Activated T-helper 1 cell treated with anti-CD3 and anti-CD28 coated beads, Interleukin-12 subunit alpha, Interleukin-12 subunit beta, Interleukin-2, Interleukin-4 antibody, amounts not matched to agents 30 ng/mL and 10 ng/mL and 1 ng/mL, durations not matched to agents 14 hours and 24 hours and 36 hours (primary cell): Measurements from ENCODE around the gene NEUROD2. TPM values are rescaled to one million over a fixed set of nuclear protein-coding genes. Genes with fewer than 3 reads are reported as not detected.

Source experiments
- DNase-seq: peaks from one replicate; pipeline ENCODE4 v3.0.0; 2021; ENCODE audit warnings: low spot score
- H3K27ac Mint-ChIP-seq: one replicate; pipeline ENCODE4 v1.8.0; 2021; ENCODE audit warnings: mild to moderate bottlenecking, mixed read lengths
- H3K27me3 Mint-ChIP-seq: one replicate; pipeline ENCODE4 v1.8.0; 2022; ENCODE audit warnings: mild to moderate bottlenecking, moderate library complexity, mixed read lengths; ENCODE audit not compliant: insufficient read depth
- H3K36me3 Mint-ChIP-seq: one replicate; pipeline ENCODE4 v1.8.0; 2021; ENCODE audit warnings: low read depth, mixed read lengths
- H3K4me1 Mint-ChIP-seq: one replicate; pipeline ENCODE4 v1.8.0; 2021; ENCODE audit warnings: low read depth, mixed read lengths
- H3K4me3 Mint-ChIP-seq: one replicate; pipeline ENCODE4 v1.8.0; 2021; ENCODE audit warnings: mild to moderate bottlenecking, moderate library complexity, mixed read lengths
- H3K9me3 Mint-ChIP-seq: one replicate; pipeline ENCODE4 v1.8.0; 2021; ENCODE audit warnings: mixed read lengths
- intact Hi-C: fragments of 100-400 bp; cut with micrococcal nuclease; formaldehyde crosslinking; loops from one replicate; pipeline ENCODE4 v1.15.1; 2024
- total RNA-seq: library from RNA; stranded (reverse); gene quantifications from 2 replicates; pipeline ENCODE4 v1.2.3, GENCODE V29; 2022

The NEUROD2 gene
- total RNA-seq, 1 donor from 2014 or later, result not detected

- Mint-ChIP-seq H3K27ac (no peak overlapping the region), H3K27me3 (no peaks in the 10 kb centered on the region), H3K4me3 (no peak overlapping the region), H3K4me1 (peaks cover 64% of the 10 kb centered on the region), H3K9me3 (no peaks in the 10 kb centered on the region), H3K36me3 (peaks cover 14% of the 10 kb centered on the region)
- no peak for DNase-seq
- intact Hi-C loops, result no loop called here
Observed at GRCh38 chr17:39641097-39641496, 33.4 kb upstream of the NEUROD2 start.

DNA sequence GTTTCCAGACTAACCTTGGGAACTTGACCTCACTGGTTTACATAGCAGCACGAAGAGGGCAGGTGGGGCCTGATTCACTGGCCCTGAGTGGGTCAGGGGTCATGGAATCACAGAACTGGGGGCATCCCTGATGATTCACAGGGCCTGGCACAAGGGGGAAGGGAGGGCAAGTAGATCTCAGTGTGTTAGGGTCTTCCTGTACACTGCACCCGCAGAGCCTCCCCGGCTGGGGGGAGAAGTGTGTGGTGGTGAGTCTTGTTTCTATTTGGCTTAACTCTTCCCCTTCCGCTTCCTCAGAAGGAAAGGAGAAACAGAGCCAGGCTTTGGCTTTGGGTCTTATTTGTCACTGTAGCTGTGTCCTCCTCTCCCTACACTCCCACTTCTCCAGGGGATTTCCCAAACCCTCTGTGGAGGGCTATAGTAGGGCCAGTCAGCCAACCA lies 32.9 kb upstream of the NEUROD2 start:
- intact Hi-C loops, result no loop called here
- no peaks in the 10 kb centered on the region for H3K9me3 Mint-ChIP-seq
- no peak overlapping the region for H3K4me3 Mint-ChIP-seq
- H3K4me1 Mint-ChIP-seq, result peaks cover 64% of the 10 kb centered on the region
- peaks cover 14% of the 10 kb centered on the region for H3K36me3 Mint-ChIP-seq
- no peak for DNase-seq
- no peak overlapping the region for H3K27ac Mint-ChIP-seq
- H3K27me3 Mint-ChIP-seq, result no peaks in the 10 kb centered on the region

DNA sequence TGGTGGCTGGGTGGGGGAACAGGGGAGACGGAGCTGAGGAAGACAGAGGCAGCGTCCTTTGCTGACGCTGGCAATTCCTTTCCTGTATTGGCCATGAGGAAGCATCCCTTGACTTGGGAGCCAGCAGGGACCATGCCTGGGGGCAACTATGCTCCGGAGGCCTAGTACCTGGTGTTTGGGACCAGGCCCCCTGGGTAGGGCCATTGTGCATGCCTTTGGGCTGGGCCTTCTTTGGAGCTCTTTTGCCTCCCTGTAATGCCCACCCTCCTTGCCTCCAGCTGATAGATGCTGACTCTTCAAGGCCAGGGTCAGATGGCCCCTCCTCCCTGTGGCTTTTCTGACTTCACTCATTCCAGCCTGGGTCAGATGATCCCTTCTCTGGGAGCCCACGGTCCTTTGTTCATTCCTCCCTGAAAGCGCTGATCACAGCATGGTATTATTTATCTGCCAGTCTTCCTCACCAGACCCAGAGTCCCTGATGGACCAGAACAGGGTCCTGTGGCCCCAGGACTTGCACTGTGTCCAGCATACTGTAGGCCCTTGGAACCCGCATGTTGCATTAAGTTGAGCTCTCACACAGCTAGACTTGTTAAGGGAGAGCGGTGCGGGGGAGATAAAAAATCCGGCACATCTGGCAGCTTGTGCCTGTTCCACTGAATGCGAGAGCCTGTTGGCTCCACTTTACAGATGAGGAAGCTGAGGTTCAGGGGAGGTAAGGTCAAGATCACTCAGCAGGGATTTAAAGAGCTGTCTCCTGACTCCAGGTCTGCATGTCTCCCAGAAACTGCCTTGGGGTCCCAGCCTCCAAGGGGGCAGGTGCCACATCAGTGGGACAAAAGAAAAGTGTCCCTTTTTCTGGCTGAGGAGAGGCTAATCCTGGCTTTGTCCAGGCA lies 32.1 kb upstream of the NEUROD2 start:
- Mint-ChIP-seq H3K9me3 (no peaks in the 10 kb centered on the region), H3K27me3 (no peaks in the 10 kb centered on the region), H3K4me3 (no peak overlapping the region), H3K27ac (no peak overlapping the region), H3K36me3 (peaks cover 14% of the 10 kb centered on the region), H3K4me1 (peaks cover 61% of the 10 kb centered on the region)
- intact Hi-C loops, result loop anchor here (5.0 kb wide), 3 partner anchors 178 to 342 kb away; partner anchors contain the start of genes CDK12, IKZF3 and PSMD3
- DNase-seq, result no peak

DNA sequence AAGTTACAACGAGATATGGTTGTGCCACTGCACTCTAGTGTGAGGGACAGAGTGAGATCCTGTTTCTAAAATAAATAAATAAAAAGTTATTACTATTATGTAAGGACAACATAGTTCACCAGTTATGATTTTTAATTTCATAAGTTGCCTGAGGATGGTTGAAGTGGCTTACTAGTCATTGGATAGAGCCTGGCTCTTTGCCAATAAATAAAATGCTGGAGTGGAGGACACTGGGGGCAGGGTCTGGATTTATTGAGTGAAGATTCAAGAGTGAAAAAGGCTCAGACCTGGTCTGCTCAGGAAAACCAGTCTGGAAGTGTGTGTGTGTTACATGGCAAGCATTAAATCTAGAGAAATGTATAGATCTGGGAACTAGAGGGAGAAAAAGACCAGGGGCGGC lies 31.3 kb upstream of the NEUROD2 start:
- H3K9me3 Mint-ChIP-seq, result no peaks in the 10 kb centered on the region
- no peaks in the 10 kb centered on the region for H3K27me3 Mint-ChIP-seq
- no peak overlapping the region for H3K27ac Mint-ChIP-seq
- no peak overlapping the region for H3K4me3 Mint-ChIP-seq
- H3K4me1 Mint-ChIP-seq, result peaks cover 53% of the 10 kb centered on the region
- intact Hi-C loops, result loop anchor here (5.0 kb wide), 3 partner anchors 177 to 343 kb away; partner anchors contain the start of genes CDK12, IKZF3 and PSMD3
- peaks cover 13% of the 10 kb centered on the region for H3K36me3 Mint-ChIP-seq
- no peak for DNase-seq

DNA sequence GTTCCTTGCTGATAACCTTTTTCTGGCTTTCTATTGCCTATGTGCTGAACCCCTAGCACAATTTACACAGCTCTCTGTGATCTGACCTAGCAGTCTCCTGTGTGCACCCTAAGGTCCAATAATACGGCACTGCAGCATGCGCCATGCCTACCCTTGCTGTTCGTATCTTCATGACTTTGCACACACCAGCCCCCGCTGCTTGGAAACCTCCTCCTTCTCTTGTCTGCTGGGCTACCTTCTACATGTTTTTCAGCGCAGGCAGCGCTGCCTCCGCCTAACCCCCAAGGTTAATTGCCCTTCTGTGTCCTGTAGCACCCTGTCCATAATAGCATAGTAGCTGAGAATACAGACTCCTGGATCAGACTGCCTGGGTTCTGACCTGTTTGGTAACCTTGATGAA lies 30.6 kb upstream of the NEUROD2 start:
- Mint-ChIP-seq H3K36me3 (peaks cover 11% of the 10 kb centered on the region), H3K9me3 (no peaks in the 10 kb centered on the region), H3K27ac (peak overlapping the region; percentile 85), H3K4me3 (peak overlapping the region; percentile 94), H3K4me1 (peaks cover 46% of the 10 kb centered on the region), H3K27me3 (no peaks in the 10 kb centered on the region)
- DNase-seq, result no peak
- intact Hi-C loops, result loop anchor here (5.0 kb wide), 3 partner anchors 176 to 344 kb away; partner anchors contain the start of genes CDK12, IKZF3 and PSMD3

DNA sequence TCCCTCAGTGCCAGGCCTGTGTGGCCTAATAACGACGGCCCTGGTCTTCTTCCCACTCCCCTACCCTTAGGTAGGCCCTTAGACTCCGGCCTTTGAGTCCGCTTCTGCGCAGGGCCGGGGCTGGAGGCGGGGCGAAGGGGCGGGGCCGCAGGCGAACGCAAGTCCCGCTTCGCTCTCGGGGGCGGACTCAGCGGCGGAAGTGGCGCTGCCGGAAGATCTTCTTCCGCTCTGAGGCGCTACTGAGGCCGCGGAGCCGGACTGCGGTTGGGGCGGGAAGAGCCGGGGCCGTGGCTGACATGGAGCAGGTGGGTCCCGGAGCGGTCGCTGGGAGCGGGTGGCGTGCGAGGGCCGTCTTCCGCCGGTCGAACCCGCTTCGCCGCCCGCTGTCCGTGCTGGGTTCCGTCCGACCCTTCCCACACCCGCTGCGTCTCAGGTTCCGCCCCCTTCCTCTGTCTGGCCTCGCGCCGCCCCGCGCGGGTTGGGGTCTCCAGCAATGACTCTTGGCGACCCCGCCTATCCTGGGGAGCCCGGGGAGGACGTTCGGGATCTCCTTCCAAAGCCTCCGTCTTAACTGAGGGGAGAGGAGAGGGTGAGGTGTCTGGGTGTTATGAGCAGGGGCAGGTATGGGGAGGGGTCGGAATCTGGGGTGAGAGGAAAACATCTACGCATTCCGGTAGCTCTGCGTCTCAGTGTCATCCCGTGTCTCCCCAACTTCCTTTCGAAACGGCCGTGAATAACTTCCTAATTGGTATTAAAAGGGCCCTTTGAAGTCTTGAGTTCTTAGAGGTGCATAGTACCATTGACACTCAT lies 29.4 kb upstream of the NEUROD2 start, which contains the start of gene STARD3:
Gene STARD3 (plus strand): TSS at position 218 of the 810 bp plus-strand sequence. CDS start 16,388 bp downstream, outside the sequence.
- Mint-ChIP-seq H3K4me3 (peak within 1 kb of the TSS; percentile 94), H3K9me3 (no peaks in the 10 kb centered on the region), H3K27ac (peak within 1 kb of the TSS; percentile 85), H3K4me1 (peaks cover 34% of the 10 kb centered on the region), H3K27me3 (peaks cover 2% of the 10 kb centered on the region), H3K36me3 (peaks cover 9% of the 10 kb centered on the region)
- peak; percentile 88 for DNase-seq
- intact Hi-C loops, result loop anchor here (1.0 to 5.0 kb wide), 8 partner anchors 31 to 345 kb away; partner anchors contain the start of genes CDK12, IKZF3, LRRC3C and MIEN1

- intact Hi-C loops, result loop anchor here (5.0 kb wide), 3 partner anchors 174 to 346 kb away; partner anchors contain the start of genes CDK12, IKZF3 and PSMD3
- peaks cover 7% of the 10 kb centered on the region for H3K36me3 Mint-ChIP-seq
- no peaks in the 10 kb centered on the region for H3K9me3 Mint-ChIP-seq
- peak overlapping the region; percentile 94 for H3K4me3 Mint-ChIP-seq
- peaks cover 32% of the 10 kb centered on the region for H3K4me1 Mint-ChIP-seq
- H3K27ac Mint-ChIP-seq, result peak overlapping the region; percentile 40
- no peak for DNase-seq
- peaks cover 7% of the 10 kb centered on the region for H3K27me3 Mint-ChIP-seq
Observed at GRCh38 chr17:39636587-39636926, 28.8 kb upstream of the NEUROD2 start.

- Mint-ChIP-seq H3K4me1 (peaks cover 35% of the 10 kb centered on the region), H3K27me3 (peaks cover 10% of the 10 kb centered on the region), H3K27ac (no peak overlapping the region), H3K36me3 (peaks cover 7% of the 10 kb centered on the region), H3K4me3 (peak overlapping the region; percentile 94), H3K9me3 (no peaks in the 10 kb centered on the region)
- no peak for DNase-seq
- intact Hi-C loops, result loop anchor here (5.0 kb wide), 3 partner anchors 173 to 347 kb away; partner anchors contain the start of genes CDK12, IKZF3 and PSMD3
Observed at GRCh38 chr17:39635614-39636176, 28.0 kb upstream of the NEUROD2 start.

- Mint-ChIP-seq H3K27ac (no peak overlapping the region), H3K4me3 (no peak overlapping the region), H3K27me3 (peaks cover 12% of the 10 kb centered on the region), H3K9me3 (no peaks in the 10 kb centered on the region), H3K4me1 (peaks cover 29% of the 10 kb centered on the region), H3K36me3 (peaks cover 7% of the 10 kb centered on the region)
- intact Hi-C loops, result loop anchor here (1.0 kb wide), 1 partner anchor 11 kb away; no protein-coding TSS in a partner anchor
- peak; percentile 6 for DNase-seq
Observed at GRCh38 chr17:39634384-39634871, 26.7 kb upstream of the NEUROD2 start.

GRCh38 chr17:39633570-39634183 lies 26.0 kb upstream of the NEUROD2 start:
- H3K4me1 Mint-ChIP-seq, result peaks cover 22% of the 10 kb centered on the region

DNA sequence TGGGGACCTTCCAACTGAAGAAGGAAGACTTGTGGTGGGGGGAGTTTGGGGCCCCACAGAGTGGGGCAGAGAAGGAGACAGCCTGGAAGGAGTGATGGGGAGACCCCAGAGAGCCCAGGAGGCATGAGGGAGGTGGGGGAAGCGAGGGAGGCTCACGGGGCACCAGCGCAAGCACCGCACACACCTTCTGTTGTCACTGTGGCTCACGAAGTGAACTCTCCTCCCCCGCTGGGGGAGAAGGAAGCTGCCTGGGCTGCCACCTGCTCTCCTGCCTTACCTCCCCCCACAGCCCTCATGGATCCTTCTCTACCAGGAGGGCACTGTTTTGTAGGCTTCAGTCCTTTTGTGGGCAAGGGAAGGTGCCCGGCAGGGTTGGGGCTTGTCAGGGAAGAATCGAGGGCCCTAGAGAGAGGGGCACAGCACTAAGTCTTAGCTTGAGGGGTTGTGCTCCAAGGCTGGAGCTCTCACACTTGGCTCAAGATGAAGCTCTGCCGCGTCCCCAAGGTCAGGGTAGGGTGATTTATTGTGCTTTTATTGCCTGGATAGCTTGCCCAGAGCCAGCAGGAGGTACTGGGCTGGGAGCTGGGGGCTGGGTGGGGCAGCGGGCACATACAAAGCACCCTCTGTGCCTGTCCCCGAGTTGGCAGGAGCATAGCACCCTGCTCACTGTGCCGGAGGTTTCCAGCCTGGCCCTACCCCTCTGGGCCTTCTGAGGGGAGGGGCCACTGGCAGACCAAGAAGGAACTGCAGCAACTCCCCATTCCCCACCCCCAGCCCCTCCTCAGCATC lies 24.6 kb upstream of the NEUROD2 start:
- intact Hi-C loops, result no loop called here
- peaks cover 23% of the 10 kb centered on the region for H3K27me3 Mint-ChIP-seq
- no peak for DNase-seq
- H3K4me3 Mint-ChIP-seq, result no peak overlapping the region
- H3K27ac Mint-ChIP-seq, result no peak overlapping the region
- no peaks in the 10 kb centered on the region for H3K9me3 Mint-ChIP-seq
- H3K4me1 Mint-ChIP-seq, result peaks cover 9% of the 10 kb centered on the region
- H3K36me3 Mint-ChIP-seq, result no peaks in the 10 kb centered on the region

More at GRCh38 chr17:39633570-39634183, 26.0 kb upstream of the NEUROD2 start:
- Mint-ChIP-seq H3K36me3 (peaks cover 6% of the 10 kb centered on the region), H3K27ac (no peak overlapping the region), H3K9me3 (no peaks in the 10 kb centered on the region), H3K27me3 (peaks cover 16% of the 10 kb centered on the region), H3K4me3 (no peak overlapping the region)
- DNase-seq, result no peak
- intact Hi-C loops, result loop anchor here (1.0 kb wide), 1 partner anchor 10 kb away; no protein-coding TSS in a partner anchor
